DMS153 (cell line): ENCODE measurements around the gene PEX11A.

Source experiments
- DNase-seq: peaks from one replicate; lab custom pipeline; 2025; lab: John Stamatoyannopoulos, UW

PEX11A gene

DNA sequence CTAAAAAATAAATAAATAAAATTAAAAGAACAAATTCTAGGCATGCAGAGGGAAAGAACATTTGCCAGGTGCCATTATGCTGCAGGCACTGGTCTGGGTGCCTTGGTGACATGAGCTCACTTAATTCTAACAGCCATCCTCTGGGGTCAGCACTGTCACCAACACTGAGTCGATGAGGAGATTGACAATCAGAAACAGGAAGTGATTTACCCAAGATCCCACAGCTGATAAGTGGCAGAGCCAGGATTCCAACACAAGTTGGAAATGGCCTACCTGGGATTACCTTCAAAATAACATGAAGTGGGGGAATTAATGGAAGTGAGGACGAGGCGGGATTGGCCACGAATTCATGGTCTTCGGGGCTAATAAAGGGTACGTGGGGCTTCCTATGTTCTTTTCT, 14.9 kb downstream of the PEX11A start:
- DNase-seq, result no peak

DNA sequence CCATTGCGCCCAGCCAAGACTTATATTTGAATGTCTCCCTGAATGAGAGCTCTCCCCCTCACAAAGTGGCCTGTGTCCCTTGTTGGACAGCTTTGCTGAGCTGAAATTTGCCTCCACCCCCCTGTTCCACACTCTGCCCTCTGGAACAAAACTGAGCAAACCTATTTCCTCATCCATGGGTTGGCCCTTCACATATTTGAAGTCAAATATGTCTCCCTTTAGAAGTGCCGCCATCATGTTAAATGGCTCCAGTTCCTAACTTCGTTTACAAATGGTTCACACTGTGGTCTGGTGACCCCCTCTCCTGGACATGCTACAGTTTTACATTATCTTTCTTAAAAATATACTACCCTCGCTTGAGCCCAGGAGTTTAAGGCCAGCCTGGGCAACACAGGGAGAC, 16.0 kb downstream of the PEX11A start:
- no peak for DNase-seq

DNA sequence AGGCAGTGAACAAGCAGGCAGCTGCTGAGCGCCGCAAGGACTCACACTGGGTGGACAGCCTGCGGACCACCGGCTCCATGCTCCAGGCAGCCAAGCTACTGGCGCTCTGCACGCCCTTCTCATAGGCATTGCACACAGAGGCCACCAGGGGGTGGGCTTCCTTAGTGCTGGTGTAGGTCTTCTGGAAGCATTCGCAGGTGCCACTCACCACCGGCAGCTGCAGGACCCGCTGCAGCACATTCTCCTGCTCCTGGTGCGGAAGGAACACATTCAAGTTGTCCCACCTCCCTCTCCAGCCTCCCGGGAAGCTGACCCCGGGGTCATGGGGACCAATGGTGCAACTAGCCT, 17.4 kb downstream of the PEX11A start:
- DNase-seq, result no peak

DNA sequence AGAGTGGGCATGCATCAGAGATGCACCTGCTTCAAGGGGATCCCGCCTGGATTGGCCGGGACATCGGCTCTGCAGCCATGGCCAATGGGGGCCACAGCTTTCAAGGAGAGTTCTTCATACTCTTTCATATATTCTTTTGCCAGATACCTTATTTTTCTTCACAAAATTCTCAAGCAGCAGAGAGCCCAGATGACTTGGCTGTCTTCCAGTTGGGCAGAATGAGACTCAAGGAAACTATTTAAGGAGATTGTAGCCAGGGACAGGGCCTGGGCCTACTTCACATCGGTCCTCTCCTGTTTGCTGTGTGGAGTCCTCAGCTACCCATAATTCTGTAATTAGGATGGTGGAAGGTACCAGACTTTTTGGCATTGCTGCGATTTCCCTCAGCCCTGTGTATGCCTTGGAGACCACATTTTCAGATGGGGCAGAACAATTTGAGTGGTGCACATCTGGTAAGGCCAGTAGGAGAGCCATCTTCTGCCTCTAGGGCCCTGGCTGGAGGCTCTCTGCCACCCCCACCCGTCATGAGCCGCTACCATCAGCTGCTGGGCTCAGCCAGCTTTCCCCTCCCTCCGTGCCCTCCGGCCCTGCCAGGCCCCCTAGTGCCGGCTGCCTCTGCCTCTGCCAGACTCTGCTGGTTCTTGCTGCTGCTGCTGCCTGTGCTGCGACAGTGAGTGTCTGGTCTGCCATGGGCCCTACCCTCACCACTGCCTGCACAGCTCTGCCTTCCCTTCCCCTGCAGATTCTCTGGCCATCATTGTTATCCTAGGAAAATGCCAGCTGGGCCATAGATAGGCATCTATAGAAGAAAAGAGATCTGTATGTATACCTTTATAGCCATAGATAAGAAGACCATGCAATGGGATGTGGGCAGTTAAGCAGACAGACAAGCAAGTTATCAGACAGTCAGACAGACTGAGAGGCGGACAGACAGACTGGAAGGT, 18.1 kb downstream of the PEX11A start:
- DNase-seq, result no peak

DNA sequence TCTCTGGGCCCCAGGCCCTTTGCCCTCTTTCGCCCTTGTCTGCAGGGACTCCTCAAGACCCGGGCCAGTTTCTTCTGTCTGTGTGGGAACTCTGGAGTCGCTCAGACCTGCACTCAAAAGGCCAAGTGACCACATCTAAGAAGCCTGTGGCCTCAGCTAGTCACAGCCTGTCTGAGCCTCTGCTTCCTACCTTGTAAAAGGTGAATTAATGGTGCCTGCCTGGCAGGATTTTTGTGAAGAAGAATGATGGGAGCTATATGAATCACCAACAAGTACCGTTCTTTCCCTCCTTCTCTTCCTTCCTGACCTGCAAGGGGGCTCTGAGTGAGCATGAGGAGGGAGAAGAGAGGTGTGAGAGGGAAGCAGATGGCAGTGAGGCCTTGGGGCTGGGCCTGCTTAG, 18.9 kb downstream of the PEX11A start:
- no peak for DNase-seq

DNA sequence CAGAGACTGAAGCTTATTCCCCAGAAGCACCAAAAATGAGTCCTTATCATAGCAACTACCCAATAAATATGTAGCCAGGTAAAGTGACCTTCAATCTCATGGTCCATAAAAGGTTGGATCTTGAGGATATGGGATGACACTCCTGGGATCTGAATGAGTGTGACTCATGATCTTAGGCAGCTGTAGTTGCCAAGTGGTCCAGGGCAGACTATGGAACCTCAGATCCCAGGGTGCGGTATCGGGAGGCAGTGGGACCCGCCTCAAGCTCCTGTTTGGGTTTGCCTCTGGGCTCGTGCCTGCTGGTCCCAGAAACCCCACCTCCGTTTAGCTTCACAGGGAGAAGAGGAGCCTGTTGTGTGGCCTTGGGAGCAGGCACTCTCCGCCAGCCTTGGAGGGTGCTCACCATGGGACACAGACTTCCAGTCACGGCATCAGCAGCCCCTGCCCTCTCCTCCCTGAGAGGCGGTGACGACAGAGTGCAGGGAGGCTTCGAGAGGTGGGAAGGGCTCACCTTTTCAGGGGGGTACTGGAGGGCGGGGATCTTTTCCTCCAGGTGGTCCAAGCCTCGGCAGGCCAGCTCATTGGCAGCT, 19.5 kb downstream of the PEX11A start:
- DNase-seq, result no peak

DNA sequence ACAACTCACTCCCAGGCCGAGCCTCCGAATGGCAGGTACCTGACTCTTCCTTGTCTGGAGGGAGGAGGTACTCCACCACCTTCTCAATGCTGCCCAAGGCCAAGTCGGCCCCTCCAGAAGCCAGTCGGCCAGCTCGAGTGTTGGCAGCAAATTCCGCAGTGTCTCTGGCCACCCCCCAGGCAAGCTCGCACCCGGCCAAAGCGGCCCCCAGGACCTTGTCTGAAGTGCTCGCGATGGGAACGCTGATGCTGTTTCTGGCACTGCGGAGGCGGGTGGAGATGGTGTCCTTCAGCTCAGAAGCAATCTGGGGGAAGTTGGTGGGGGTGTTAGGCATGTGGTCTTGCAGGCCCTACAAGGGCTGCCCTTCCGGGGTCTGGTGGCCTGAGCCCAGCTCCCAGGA, 20.6 kb downstream of the PEX11A start:
- DNase-seq, result no peak

DNA sequence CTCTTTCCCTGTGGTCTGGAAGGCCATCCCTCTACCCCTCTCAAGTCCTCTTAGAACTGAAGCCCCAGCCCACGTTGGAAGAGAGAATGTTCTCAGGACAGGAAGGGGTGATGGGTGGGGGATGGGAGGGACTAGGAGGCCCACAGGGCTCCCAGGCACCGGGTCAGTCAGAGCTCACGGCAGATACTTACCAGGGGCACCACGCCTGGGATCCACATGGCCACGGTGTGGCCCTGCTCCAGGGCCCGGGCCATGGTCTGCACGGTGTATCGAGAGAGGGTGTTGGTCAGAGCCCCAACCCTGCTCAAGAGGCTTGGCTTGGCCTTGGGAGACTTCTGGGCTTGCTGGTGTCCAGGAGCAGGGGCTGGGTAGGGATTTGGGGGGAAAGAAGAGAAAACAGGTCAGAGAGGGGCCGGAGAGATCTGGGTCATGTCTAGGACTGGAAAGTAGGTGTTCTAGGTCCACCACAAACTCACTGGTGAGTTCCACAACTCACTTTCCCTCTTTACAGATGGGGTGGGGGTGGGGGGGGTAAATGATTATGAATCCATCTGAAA, 21.2 kb downstream of the PEX11A start:
- no peak for DNase-seq

DNA sequence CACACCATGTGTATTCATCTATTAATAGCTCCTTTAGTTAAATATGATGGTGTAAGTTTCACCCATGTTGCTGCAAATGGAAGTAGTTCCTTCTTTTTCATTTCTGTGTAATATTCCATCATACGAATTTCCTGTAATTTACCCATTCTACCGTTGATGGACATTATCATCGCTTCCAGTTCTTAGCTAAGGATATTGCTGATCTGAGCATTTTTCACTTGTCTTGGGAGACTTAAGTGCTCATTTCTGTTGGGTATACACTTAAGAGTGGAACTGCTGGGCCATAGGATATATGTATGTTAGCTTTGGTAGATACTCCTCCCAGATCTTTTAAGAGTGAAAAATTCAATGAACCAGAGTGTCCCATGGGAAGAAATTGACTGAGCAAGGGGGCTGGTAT, 22.4 kb downstream of the PEX11A start:
- no peak for DNase-seq

DNA sequence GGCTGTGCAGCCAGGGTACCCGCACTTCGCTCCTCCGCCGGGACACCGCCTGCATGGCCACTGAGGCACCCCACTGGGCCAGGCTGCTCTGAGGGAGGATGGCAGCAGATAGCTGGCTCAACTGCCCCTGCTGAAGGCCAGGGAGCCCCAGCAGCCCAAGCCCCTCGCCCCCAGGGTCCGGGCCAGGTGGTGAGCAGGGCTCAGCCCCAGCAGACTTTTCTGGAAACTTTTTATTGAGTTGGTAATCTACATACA, 22.9 kb downstream of the PEX11A start:
- DNase-seq, result no peak

DNA sequence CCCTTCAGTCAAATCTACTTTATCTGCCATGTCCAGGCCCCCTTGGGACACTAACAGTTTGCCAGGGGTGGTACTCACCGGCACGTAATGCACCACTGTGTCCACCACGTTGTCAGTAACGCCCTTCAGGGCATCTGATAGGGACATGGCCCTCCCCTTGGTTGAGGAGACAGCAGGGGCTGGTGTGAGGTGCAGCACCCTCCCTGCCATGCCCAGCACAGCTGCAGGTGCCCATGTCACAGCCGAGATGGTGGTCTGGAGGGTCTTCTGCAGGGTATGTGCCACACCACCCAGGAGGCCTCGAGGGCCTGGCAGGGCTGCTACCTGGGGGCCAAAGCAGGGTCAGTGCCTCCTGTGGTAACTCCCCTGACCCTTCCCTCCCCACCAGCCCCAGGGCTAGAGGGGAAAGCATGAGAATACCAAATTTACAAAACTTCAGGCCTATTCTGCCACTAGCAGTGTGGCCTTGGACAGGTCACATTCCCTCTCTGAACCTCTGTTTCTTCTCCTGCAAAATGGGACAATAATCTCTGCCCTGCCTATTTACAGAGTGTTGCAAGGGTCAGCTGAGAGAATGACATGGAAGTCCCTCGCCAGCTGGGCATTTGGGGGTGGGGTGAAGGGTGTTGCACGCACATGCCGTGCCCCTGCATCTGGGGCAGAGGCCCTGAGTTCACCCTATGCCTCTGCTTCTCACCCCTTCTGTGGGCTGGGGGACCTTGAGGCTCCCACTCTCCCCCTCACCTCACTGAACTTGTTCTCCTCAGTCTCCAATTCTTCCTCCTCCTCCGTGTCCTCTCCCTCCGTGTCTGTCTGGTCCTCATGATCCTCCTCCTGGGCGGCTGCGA, 23.5 kb downstream of the PEX11A start:
- no peak for DNase-seq

DNA sequence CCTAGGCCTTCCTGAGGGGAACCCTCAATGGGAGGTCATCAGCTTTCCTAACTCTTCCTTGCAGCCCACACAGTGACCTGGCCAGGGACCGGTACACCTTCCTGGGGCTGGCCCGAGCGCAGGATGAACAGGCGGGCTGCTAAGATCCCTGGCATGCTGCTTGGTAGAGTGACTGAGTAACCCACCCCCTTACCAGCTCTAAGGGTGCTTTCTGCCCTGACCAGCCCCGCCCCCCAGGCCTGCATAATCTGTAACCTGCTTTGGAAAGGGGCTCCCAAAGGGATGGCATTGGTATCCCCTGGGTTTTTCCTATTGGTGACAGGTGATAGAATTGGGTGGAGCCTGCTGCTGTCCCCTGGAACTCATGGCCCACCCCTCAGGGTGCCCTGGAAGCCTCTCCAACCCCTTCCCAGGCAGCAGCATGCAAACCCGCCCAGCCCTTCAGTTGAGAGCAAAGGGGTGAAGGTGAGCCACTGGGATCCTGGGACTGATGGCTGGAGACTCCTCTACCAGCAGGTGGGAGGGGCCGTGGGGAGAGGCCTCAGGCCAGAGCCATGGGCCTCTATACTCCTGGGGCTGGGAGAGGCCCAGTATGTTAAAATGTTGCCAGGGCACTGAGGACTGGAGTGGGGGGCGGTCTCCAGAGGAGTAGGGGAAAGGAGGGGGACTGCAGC, 24.2 kb downstream of the PEX11A start:
- no peak for DNase-seq

DNA sequence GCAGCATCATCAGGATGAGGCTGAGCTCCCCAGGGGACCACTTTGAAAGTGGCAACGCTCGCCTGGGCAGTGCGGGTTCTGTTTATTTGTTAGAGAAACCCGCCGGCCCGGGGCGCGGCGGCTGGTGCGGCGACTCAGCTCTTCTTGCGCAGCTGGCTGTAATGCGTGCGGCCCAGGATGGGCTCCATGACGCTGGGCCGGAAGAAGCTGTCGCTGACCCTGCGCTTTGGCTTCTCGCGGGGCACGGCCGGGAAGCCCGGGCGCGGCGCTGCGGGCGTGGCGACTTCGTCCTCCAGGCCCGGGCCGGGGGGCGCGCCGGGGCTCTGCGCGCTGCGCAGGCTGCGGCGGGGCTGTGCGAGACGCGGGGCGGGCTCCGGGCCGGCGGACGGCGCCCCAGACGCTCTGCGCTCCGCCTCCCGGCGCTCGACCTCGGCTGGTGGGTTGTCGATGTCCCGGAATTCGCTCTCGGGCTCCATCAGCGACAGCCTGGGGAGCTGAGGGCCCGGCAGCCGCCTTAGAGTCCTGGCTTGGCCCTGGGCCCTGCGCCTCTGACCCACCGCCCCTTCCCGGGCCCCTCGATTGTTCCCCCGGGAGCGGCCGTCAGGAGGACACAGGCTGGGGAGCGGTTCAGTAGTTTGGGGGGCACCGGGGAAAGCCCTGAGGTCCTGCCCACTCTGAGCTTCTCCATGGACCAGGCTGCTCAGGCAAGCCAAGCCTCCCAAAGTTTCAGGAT, 24.9 kb downstream of the PEX11A start:
- DNase-seq, result no peak

DNA sequence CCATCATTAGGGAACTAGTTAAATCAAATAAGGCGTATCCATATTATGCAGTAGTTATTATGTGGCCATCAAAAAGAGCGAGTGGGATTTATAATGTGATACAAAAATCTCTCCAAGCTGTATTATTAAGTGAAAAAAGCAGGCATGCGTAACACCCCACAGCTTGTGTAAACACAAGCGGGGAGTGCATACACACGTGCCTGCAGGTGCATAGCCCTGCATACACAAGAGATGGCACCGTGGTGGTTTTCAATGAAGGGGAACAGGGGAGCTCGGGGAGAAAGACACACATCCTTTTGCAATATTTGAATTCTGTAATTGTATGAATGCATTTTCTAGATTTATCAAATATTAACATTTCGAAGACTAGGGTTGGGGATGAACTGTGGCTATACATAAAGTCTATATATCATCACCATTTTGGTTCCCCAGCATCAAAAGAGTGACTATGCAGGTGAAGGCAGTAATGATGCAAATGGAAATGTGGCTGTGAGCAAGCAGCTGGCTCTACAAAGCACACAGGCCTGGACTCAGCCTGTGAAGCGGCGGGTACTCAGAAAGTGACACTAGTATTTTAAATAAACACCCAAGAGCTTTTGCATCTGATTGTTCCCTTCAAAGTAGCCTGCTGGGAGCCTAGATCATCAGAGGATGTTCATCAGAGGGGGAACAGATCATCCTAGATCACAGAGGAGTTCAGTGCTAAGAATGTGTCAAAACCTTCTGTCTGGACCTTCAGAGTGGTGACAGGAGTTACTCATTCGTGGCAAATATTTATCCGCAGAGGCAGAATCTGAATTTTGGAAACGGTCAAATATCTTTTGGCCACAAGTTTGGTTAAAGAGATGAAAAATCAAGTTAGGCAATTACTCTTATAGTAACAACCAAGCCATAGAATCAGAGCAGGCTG, 25.9 kb downstream of the PEX11A start:
- DNase-seq, result no peak

DNA sequence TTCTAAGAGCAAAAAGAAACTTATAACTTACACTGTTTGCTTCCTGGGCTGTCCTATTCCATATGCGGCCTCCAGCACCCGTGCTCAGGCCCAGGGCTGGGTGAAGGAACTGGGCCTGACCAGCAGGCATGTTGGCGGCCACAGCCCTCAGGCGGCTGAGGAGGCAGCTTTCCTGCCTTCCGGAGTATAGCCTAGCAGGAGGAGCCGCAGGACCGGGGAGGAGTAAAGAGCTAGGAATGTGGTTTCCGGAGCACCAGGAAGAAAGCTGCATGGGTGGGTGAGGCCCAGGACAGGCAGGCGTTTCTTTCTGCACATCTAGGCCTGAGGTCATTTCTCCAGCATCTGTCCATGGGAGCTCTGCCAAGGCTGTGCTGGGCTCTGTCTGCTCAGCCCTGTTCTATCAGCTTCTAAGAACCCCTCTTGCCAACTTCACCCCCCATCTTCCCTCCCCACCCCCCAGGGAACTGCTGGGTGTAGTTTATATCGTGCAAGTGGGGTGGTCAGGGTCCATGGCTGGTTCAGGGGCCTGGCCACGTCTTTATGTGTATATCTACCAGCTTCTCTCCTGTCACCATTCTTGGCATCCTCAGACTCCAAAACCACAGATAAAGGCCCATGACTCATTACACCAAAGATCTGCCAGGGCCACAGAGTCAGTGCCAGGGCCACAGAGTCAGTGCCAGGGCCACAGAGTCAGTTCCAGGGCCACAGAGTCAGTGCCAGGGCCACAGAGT, 27.5 kb downstream of the PEX11A start:
- DNase-seq, result no peak

DNA sequence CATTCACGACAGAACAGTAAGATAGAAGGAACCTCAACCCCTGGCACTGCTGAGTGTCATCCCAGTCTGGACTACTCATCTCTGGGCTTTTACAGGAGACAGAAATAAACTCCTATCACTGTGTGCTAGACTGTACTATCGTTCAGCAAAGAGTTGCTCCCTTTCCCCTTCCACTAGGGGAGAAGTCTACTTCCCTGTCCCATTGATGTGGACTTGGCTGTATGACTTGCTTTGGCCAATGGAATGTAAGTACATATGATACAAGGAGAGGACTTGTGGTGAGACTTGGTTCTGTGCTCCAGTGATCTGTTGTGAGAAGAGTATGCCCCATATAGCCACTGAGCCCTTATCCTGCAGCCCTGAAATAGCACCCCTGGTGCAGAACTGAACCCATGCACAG, 30.0 kb downstream of the PEX11A start:
- DNase-seq, result no peak

DNA sequence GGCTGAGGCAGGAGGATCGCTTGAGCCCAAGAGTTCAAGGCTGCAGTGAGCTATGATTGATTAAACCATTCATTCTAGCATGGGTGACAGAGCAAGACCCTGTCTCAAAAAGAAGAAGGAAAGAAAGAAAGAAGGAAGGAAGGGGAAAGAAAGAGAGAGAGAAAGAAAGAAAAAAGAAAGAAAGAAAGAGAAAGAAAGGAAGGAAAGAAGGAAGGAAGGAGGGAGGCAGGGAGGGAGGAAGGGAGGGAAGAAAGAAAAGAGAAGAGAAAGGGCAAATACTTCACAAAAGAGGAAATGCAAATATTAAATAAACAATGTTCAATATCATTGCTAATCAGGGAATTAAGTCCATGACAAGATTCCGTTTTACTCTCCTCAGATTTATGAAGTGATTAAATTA, 31.3 kb downstream of the PEX11A start:
- no peak for DNase-seq

DNA sequence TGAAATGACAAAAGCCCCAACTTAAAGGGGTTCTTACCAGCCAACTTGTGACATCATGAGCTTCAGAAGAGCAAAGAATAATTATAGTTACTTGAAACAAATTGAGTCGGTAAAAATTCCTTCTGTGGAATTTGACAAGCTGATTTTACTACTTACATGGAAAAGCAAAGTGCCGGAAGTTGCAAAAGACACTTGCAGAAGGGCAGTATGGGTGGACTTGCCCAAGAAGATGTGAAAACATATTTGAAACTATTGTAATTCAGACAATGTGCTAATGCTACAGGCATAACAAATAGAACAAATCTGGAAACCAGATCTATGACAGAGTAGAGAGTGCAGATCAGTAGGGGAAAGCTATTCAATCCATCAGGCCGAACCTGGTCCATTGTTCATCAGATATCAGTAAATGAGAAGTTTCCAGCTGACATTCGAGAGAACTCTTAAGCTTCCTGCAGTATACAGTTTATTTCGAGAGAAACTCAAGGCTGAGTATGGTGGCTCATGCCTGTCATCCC, 32.8 kb downstream of the PEX11A start:
- DNase-seq, result no peak

DNA sequence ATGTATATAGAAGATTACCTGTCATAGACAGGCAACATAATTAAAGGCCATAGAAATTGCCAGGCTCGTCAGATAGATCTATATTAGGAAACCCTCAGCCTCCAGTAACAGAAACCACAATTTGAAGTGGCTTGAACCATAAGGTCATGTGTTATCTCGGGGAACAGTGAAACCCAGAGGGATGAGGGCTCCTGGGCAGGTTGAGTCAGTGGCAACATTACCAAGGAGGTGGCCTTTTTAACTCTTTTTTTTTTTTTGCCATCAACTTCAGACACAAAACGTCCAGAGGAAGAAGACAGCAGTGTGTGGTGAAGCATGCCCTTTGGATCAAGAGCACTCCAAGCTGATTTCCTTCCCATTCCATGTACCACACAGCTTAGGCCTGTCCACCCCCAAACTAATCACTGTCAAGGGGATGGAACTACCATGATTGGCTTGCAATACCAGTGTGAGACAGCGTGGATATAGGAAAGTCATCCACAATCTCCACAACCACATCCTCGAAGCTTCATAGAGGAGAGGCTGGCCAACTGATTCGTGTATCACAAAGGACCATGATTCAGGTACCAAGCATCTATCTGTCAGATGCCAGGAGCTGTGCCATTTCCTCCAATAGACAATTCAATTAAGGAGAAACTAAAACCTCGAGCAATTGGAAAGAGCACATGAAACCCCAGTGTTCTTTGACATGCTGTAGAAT, 34.3 kb downstream of the PEX11A start:
- DNase-seq, result no peak
